ENCODE data around the gene ARGLU1.

ARGLU1 gene

GRCh38 chr13:106586648-106587166 lies 18.8 kb upstream of the ARGLU1 start:
- DNase-seq, result no peak

DNA sequence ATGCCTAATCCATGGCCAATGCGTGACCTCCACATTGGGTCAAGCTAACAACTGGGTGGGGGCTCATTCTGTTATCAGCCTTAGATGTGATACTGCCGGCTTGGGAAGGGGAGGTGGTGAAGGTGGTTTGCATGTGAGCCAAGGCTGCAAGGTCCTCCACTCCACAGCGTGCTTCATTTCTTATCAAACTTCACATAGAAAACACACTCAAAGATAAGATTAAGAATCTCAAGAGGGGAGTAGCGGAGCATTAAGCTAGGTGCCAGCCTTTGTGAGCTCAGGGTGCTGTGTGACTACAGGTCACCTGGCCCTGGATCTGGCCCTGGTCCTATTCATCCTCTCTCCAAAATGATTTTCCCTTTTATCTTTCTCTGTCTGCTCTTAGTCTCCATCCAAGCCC lies 13.3 kb upstream of the ARGLU1 start:
- no peak for DNase-seq

DNA sequence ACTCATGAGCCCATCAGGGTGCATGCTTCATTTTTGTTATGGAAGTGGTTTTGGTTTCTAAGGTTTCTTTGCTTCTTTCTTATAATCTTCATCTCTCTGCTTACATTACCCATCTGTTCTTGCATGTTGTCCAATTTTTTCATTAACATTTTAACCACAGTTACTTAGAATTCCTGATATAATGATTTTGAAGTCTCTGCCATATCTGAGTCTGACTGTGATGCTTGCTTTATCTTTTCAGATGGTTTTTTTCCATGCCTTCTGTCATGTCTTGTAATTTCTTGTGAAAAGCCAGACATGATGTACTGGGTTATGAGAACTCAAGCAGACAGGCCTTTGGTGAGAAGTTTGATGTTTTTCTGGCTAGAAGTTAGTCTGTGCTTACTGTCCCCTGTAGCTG lies 8.0 kb upstream of the ARGLU1 start:
- no peak for DNase-seq

DNA sequence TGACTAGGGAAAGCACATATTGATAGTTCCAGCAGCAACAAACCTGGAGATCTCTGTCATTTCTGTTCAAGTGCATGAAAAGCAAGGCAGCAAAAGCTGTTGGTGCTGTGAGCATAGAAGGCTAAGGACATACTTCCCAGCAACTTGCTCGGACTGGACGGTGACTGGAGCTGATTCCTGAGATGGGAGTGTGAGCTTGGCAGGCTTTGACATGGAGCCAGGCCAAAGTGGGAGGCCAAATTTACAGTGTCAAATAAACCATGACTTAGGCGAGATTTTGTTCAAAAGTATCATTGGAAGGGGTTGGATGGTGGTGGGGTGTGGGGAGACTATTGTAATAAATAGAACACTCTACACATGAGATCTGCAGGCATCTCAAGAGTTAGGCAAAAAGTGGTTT lies 5.9 kb upstream of the ARGLU1 start:
- no peak for DNase-seq

DNA sequence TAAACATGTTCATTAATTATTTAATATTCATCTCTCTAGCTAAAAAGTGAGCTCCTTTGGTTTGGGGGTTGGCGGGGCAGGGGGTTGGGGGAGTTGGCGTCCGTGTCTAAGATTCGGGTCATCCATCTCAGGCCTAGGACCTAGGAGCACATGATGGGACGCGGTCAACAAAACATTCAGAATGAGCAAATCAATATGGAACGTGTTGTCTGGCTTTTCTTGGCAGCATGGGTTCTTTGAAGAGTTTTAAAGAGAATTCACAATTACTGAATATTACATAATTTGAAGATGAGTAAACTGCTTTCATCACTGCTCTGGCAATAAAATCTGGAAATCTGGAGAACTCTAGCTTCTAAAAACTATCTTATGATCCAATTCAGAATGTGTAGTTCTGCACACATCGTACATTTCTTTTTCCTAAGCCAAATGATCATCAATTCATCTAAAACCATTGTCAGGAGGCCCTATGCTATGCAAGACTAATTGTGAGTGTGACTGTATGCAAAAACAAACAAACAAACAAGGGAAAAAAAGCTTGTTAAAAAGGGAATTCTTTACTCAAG lies 5.4 kb upstream of the ARGLU1 start:
- DNase-seq, result no peak

DNA sequence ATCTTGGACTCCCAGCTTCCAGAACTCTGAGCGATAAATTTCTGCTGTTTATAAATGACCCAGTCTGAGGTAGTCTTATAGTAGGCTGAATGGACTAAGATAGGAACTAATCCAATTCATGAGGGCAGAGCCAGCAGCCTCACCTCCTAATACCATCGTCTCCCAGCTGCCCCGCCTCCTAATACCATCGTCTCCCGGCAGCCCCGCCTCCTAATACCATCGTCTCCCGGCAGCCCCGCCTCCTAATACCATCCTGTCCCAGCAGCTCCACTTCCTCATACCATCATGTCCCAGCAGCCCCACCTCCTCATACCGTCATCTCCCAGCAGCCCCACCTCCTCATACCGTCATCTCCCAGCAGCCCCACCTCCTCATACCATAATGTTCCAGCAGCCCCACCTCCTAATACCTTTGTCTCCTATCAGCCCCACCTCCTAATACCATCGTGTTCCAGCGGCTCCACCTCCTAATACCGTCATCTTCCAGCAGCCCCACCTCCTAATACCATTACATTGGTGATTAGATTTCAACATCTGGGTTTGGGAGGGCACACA lies 2.4 kb upstream of the ARGLU1 start:
- no peak for DNase-seq

DNA sequence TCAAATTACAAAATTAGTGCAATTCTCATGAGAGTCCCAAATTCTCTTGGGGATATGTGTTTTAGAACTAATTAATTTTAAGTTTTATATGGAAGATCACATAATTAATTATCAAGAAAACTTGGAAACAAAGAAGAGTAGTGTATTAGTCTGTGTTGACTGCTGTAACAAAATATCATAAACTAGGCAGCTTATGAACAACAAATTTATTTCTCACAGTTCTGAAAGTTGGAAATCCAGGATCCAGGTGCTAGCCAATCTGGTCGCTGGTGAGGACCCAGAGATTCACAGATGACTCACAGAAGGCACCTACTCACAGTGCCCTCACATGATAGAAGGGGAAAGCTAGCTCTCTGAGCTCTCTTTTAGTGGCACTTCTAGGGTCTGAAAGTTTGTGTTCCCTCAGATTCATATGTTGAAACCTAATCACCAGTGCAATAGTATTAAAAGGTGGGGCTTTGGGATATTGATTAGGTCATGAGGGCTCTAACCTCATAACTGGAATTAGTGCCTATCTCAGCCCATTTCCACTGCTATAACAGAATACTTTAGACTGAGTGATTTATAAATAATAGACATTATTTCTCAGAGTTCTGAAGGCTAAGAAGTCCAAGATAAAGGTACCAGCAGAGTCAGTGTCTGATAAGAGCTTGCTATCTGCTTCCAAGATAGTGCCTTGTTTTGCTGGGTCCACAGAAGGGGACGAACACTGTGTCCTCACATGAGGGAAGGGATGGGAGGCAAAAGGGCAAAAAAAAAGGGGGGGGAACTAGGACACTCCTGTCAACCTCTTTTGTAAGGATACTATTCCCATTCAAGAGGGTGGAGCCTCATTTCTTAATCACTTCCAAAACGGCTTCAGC lies 1.5 kb upstream of the ARGLU1 start:
- DNase-seq, result no peak

DNA sequence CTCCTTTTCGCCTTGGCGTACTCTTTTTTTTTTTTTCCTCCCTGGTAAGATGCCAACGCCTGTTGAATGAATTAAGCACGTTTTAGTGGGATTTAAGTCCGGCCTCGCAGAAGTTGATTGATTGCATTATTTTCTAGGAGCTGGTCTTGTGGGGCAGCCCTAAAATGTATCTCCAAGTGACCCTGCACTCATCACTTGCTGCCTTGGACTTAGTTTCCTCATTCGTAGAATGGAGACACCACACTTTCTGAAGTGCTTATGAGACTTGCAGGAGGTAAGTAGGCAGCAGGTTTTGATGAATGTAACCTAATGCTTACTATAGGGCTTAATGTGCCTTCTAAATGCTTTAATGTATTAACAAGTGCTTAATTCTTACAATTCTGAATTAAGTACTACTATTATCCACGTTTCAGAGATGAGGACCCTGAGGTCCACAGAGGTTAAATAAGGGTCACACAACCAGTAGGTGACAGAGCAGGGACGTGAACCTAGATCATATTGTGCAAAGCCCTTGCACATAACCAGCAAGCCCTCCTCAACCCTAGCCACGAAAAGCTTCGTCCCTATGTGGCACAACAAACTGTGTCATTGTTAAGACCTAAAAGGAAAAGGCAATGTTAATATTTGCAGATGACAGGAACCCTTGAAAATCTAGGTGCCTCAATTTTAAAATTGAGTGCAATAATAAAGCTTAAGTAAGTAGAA lies 514 bp upstream of the ARGLU1 start:
- DNase-seq, result no peak

GRCh38 chr13:106566641-106567473 lies 1.1 kb downstream of the ARGLU1 start:
- DNase-seq, result peak; percentile 29

GRCh38 chr13:106565127-106565775 lies 2.7 kb downstream of the ARGLU1 start:
- DNase-seq, result no peak

- no peak for DNase-seq
Measured at GRCh38 chr13:106562301-106562700, 5.6 kb downstream of the ARGLU1 start.

GRCh38 chr13:106561551-106562170 lies 6.3 kb downstream of the ARGLU1 start:
- no peak for DNase-seq

DNA sequence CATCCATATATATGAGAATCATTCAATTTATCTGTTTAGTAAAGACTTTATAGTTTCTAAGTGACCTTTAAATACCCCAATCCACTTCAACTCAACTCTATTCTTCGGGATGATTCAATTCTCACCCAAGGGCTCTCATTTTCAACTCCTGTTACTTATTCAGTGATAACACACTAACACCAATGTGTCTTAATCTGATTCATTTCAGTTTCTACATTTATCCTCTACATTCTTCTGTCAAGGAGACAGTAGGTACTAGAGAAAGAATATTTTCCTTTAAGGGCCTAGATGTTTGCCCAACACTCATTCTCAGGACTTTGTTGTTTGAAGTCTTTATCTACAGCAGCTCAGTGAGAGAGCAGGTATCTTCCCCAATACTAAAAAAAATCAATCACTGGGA lies 7.1 kb downstream of the ARGLU1 start:
- DNase-seq, result no peak

DNA sequence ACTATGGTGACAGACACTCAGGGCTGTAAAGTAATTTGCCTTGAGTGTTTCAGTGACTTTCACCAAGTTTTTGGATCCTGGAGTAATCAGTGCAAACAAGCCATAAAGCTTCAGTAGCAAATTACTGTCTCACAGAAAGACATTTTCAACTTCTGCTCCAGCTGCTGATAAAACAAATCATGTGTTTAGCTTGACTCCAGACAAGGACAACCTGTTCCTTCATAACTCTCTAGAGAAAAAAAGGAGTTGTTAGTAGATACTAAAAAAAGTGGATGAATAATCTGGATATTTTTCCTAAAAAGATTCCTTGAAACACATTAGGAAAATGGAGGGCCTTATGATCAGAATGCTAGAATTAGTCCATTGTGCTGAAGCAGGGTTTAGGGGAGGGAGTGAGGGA lies 9.4 kb downstream of the ARGLU1 start:
- DNase-seq, result no peak

GRCh38 chr13:106555631-106556328 lies 12.2 kb downstream of the ARGLU1 start:
- no peak for DNase-seq

DNA sequence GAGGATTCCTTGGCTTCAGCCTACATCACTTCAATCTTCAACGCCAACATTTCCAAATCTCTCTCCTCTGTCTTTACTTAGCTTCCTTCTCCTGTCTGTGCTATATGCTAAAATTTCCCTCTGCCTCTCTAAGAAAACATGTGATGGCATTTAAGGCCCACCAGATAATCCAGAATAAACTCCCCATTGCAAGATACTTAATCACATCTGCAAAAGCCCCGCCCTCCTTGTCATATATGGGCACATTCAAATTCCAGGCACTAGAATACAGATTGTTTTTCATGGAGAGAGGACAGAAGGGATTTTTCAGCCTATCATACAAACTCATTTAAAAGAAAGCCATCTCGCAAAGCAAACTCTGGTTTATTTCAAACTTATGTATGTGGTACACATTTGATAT lies 16.2 kb downstream of the ARGLU1 start:
- no peak for DNase-seq

DNA sequence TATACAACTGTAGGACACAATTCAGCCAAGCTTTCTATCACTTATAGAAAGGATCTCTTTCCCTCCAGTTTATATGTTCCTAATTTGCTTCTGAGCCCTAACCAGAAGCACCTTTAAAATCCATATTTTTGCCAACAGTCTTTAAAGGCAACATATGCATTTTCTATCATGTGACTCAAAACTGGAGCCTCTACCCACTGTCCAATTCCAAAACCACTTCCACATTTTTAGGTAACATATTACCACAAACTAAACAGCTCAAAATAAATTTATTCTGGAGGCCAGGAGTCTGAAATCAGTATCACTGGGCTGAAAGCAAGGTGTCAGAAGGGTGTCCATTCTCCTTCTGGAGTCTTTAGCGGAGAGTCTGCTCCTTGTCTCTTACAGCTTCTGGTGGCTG lies 16.6 kb downstream of the ARGLU1 start:
- DNase-seq, result no peak

GRCh38 chr13:106550570-106551135 lies 17.3 kb downstream of the ARGLU1 start:
- no peak for DNase-seq

- no peak for DNase-seq
Measured at GRCh38 chr13:106548064-106548696, 19.8 kb downstream of the ARGLU1 start.

DNA sequence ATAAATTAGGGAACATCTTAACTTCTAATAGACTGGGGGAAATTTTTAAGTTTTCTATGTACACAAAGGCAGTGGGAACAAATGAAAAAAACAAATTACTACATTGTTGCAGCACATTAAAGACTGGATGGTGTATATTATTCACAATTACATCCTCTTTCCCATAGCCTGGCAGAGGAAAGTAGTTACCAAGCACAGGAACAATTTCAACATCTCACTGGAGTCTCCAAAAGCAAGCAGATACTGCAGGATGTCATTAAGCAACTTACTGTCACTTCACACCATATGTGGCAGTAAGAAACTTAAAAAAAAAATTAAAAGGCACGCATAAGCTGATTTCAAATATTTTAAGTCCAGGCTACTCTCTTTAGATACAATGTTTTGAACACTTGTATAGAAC lies 26.1 kb downstream of the ARGLU1 start:
- no peak for DNase-seq
